ENCODE data around the gene TNS3.
"Not testable (repeated sequence)": the region's sequence is repeated elsewhere in the genome, so short reads cannot be mapped to it uniquely, and the experiment has no call there.

The TNS3 gene

GRCh38 chr7:47281966-47282643, 299.8 kb downstream of the TNS3 start:
- DNase-seq (ENCODE audit: low read depth): no peak

- DNase-seq (ENCODE audit: low read depth): no peak
These were observed 300.8 kb downstream of the TNS3 start for GRCh38 chr7:47281161-47281560.

- DNase-seq (ENCODE audit: low read depth): no peak
These were observed 301.8 kb downstream of the TNS3 start for GRCh38 chr7:47280114-47280513.

GRCh38 chr7:47278043-47278442, 303.9 kb downstream of the TNS3 start:
- DNase-seq (ENCODE audit: low read depth): no peak

GRCh38 chr7:47277321-47277781, 304.6 kb downstream of the TNS3 start:
- no peak for DNase-seq (ENCODE audit: low read depth)

- DNase-seq (ENCODE audit: low read depth): no peak
These were observed 307.7 kb downstream of the TNS3 start for GRCh38 chr7:47273974-47274766.

- no peak for DNase-seq (ENCODE audit: low read depth)
These were observed 308.8 kb downstream of the TNS3 start for GRCh38 chr7:47273088-47273487.

- no peak for DNase-seq (ENCODE audit: low read depth)
These were observed 310.2 kb downstream of the TNS3 start for GRCh38 chr7:47271749-47272148.

- no peak for DNase-seq (ENCODE audit: low read depth)
These were observed 312.8 kb downstream of the TNS3 start for GRCh38 chr7:47268851-47269836.

GRCh38 chr7:47267346-47267745, 314.6 kb downstream of the TNS3 start:
- DNase-seq (ENCODE audit: low read depth): no peak

GRCh38 chr7:47266799-47267198, 315.1 kb downstream of the TNS3 start:
- DNase-seq (ENCODE audit: low read depth): no peak

- no peak for DNase-seq (ENCODE audit: low read depth)
These were observed 315.7 kb downstream of the TNS3 start for GRCh38 chr7:47266131-47266706.

GRCh38 chr7:47265621-47266020, 316.3 kb downstream of the TNS3 start:
- no peak for DNase-seq (ENCODE audit: low read depth)

GRCh38 chr7:47264021-47264651, 317.8 kb downstream of the TNS3 start:
- DNase-seq (ENCODE audit: low read depth): no peak

GRCh38 chr7:47262881-47263280, 319.0 kb downstream of the TNS3 start:
- DNase-seq (ENCODE audit: low read depth): no peak

- not testable (repeated sequence) for DNase-seq (ENCODE audit: low read depth)
These were observed 319.8 kb downstream of the TNS3 start for GRCh38 chr7:47262160-47262559.

GRCh38 chr7:47260270-47260669, 321.6 kb downstream of the TNS3 start:
- no peak for DNase-seq (ENCODE audit: low read depth)

- DNase-seq (ENCODE audit: low read depth): no peak
These were observed 322.2 kb downstream of the TNS3 start for GRCh38 chr7:47259682-47260081.

- DNase-seq (ENCODE audit: low read depth): no peak
These were observed 323.1 kb downstream of the TNS3 start for GRCh38 chr7:47258798-47259197.

GRCh38 chr7:47256016-47256415, 325.9 kb downstream of the TNS3 start:
- DNase-seq (ENCODE audit: low read depth): no peak

GRCh38 chr7:47255441-47255840, 326.5 kb downstream of the TNS3 start:
- DNase-seq (ENCODE audit: low read depth): no peak
